ENCODE results near the gene PAPOLA.

GRCh38 chr14:96592591-96593386 is 90.6 kb downstream of the PAPOLA start:
- TF ChIP-seq, protein P1, sequence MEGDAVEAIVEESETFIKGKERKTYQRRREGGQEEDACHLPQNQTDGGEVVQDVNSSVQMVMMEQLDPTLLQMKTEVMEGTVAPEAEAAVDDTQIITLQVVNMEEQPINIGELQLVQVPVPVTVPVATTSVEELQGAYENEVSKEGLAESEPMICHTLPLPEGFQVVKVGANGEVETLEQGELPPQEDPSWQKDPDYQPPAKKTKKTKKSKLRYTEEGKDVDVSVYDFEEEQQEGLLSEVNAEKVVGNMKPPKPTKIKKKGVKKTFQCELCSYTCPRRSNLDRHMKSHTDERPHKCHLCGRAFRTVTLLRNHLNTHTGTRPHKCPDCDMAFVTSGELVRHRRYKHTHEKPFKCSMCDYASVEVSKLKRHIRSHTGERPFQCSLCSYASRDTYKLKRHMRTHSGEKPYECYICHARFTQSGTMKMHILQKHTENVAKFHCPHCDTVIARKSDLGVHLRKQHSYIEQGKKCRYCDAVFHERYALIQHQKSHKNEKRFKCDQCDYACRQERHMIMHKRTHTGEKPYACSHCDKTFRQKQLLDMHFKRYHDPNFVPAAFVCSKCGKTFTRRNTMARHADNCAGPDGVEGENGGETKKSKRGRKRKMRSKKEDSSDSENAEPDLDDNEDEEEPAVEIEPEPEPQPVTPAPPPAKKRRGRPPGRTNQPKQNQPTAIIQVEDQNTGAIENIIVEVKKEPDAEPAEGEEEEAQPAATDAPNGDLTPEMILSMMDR (tag by site-specific recombination; IDR thresholded peaks at IDR 0.05): no peak
- TF ChIP-seq PATZ1 (tag by site-specific recombination; IDR thresholded peaks at IDR 0.05) (no peak), ZNF549 (tag by site-specific recombination; IDR thresholded peaks at IDR 0.05) (no peak), ZNF140 (tag by site-specific recombination; IDR thresholded peaks at IDR 0.05) (no peak), ZBTB7A (tag by site-specific recombination; IDR thresholded peaks at IDR 0.05; ENCODE audit: low read depth) (no peak), YY1 (tag by site-specific recombination; IDR thresholded peaks at IDR 0.05) (no peak)
- TF ChIP-seq, protein P2, sequence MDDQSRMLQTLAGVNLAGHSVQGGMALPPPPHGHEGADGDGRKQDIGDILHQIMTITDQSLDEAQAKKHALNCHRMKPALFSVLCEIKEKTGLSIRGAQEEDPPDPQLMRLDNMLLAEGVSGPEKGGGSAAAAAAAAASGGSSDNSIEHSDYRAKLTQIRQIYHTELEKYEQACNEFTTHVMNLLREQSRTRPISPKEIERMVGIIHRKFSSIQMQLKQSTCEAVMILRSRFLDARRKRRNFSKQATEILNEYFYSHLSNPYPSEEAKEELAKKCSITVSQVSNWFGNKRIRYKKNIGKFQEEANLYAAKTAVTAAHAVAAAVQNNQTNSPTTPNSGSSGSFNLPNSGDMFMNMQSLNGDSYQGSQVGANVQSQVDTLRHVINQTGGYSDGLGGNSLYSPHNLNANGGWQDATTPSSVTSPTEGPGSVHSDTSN (CRISPR knock-in tag; IDR thresholded peaks at IDR 0.05): no peak

Data from HEK293 (cell line).